HTERT RPE-1 (cell line): ENCODE data around the gene CAPN10.

ENCODE experiments used
- in situ Hi-C: fragments of 300-500 bp; cut with MboI; formaldehyde crosslinking; loops from 4 replicates; pipeline ENCODE4 v1.14.3; 2020; ENCODE audit warnings: low sequenced_read_pairs

The CAPN10 gene

GRCh38 chr2:240574386-240575100 is 12.0 kb upstream of the CAPN10 start:
- in situ Hi-C loops, result no loop called here

GRCh38 chr2:240575101-240575965 is 11.2 kb upstream of the CAPN10 start:
- in situ Hi-C loops, result no loop called here

- in situ Hi-C loops, result no loop called here
Observed at GRCh38 chr2:240576036-240576435, 10.5 kb upstream of the CAPN10 start.

GRCh38 chr2:240576436-240577205 is 9.9 kb upstream of the CAPN10 start:
- in situ Hi-C loops, result no loop called here

- in situ Hi-C loops, result no loop called here
Observed at GRCh38 chr2:240577281-240578109, 9.0 kb upstream of the CAPN10 start.

- in situ Hi-C loops, result no loop called here
Observed at GRCh38 chr2:240578110-240578450, 8.5 kb upstream of the CAPN10 start.

GRCh38 chr2:240578488-240578887 is 8.0 kb upstream of the CAPN10 start:
- in situ Hi-C loops, result no loop called here

GRCh38 chr2:240579071-240579762 is 7.3 kb upstream of the CAPN10 start:
- in situ Hi-C loops, result no loop called here

GRCh38 chr2:240579771-240580614 is 6.5 kb upstream of the CAPN10 start:
- in situ Hi-C loops, result no loop called here

GRCh38 chr2:240581811-240582210 is 4.7 kb upstream of the CAPN10 start:
- in situ Hi-C loops, result no loop called here

- in situ Hi-C loops, result no loop called here
Observed at GRCh38 chr2:240582781-240583180, 3.8 kb upstream of the CAPN10 start.

- in situ Hi-C loops, result no loop called here
Observed at GRCh38 chr2:240583774-240584173, 2.8 kb upstream of the CAPN10 start.

GRCh38 chr2:240584486-240585031 is 2.0 kb upstream of the CAPN10 start:
- in situ Hi-C loops, result no loop called here

- in situ Hi-C loops, result no loop called here
Observed at GRCh38 chr2:240585101-240585500, 1.4 kb upstream of the CAPN10 start.

GRCh38 chr2:240585681-240586197 is 795 bp upstream of the CAPN10 start:
- in situ Hi-C loops, result no loop called here

- in situ Hi-C loops, result no loop called here
Observed at GRCh38 chr2:240586919-240587800, 626 bp downstream of the CAPN10 start.

GRCh38 chr2:240588006-240588655 is 1.6 kb downstream of the CAPN10 start:
- in situ Hi-C loops, result no loop called here
